Prostate gland (tissue), 2 donors: ENCODE results near the gene GJD2.

Experiments
- CTCF ChIP-seq, 4 experiments: fragments of 200-600 bp in 2 of 4; fragments of 450-650 bp in 2 of 4; sonication (generic) in 2 of 4; IDR thresholded peaks; 1 replicate in 3 of 4; 2 replicates in 1 of 4; pipeline ENCODE4 v1.5.1; 2016 to 2019; ENCODE audit warnings: antibody characterized with exemption in 4 of 4, mild to moderate bottlenecking in 2 of 4, moderate library complexity in 2 of 4
- POLR2A ChIP-seq: fragments of 450-650 bp; IDR thresholded peaks from one replicate; pipeline ENCODE4 v1.6.1; 2016; ENCODE audit warnings: antibody characterized with exemption, mild to moderate bottlenecking

DNA sequence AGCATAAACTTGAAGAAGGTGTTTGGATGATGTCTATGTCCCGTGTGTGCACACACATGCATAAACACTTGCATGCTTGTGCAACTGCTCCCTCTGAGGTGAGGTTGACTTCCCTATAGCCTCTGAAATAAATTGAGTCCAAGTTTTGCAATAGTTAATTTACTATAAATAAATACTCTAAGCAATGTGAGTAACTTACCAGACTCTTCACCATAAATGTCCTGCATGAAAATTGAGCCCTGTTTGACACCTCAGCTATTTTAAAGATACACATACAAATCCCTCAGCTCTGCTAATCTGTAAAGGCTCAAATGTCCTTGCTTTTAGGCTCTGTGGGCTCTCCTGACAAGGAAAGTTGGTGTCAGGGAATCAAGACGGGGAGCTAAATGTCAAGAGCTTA lies 37.1 kb downstream of the GJD2 start:
- TF ChIP-seq POLR2A (no peak), CTCF (IDR thresholded peaks at IDR 0.05) (no peak)
